GM19328 (cell line): Measurements from ENCODE around the gene MST1.
"Not testable (repeated sequence)": the region's sequence is repeated elsewhere in the genome, so short reads cannot be mapped to it uniquely, and the experiment has no call there.

Source experiments
- ATAC-seq: cut with Tn5 transposase; IDR thresholded peaks from one replicate; pipeline ENCODE4 v1.9.1; 2021; ENCODE audit warnings: mild to moderate bottlenecking, moderate library complexity; ENCODE audit not compliant: unreplicated experiment

The MST1 gene

DNA sequence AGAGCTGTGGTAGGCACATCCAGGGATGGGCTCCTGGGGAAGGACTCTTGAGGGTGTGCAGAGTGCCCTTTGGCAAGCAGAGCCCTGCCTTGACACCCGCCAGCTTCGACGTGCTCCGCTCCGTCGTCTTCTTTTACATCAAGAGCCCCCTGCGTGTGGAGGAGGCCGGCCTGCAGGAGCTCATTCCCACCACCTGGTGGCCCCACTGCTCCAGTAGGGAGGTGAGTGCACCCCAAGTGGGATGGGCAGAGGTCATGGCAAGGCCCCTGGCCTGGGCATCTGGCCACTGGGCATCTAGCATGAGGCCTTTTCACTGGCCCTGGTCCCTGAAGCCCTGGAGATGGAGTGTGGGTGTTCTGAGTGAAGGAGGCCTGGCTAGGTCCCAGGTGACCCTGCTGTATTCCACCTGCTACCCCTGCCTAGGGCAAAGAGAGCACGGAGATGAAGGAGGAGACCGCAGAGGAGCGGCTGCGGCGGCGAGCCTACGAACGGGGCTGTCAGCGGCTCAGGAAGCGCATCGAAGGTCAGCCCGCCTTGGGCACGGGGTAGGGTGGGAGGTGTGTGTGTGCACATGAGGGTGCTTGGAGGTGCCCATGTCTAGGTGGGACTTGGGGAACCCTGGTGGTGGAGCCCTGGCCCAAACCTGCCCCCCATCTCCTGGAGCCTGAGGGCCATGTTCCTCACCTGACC lies 12.3 kb upstream of the MST1 start:
- ATAC-seq = no peak

- ATAC-seq = no peak
These were observed 11.3 kb upstream of the MST1 start for GRCh38 chr3:49700453-49701128.

GRCh38 chr3:49700014-49700413 lies 10.7 kb upstream of the MST1 start:
- ATAC-seq = no peak

- ATAC-seq = no peak
These were observed 10.2 kb upstream of the MST1 start for GRCh38 chr3:49699281-49699979.

GRCh38 chr3:49695350-49696015 lies 6.2 kb upstream of the MST1 start:
- ATAC-seq = not testable (repeated sequence)

- ATAC-seq = not testable (repeated sequence)
These were observed 5.3 kb upstream of the MST1 start for GRCh38 chr3:49694409-49695070.

DNA sequence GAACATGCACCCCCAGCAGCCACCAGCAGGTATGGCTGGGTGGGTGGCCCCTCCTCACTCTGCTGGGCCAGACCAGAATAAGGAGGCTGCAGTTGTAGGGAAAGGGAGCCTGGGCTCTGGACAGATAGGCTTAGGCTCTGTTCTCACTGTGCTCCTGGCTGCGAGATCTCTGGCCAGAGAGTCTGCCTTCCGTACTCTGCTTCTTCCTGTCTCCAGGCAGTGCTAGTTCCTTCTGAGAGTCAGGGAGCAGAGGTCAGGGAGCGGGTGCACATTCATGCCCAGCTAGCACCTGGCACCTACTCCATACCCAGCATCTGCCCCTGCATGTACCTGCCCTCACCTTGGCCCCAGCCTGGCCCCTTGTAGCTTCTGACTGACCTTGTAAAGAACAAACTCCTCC lies 2.2 kb upstream of the MST1 start:
- not testable (repeated sequence) for ATAC-seq

DNA sequence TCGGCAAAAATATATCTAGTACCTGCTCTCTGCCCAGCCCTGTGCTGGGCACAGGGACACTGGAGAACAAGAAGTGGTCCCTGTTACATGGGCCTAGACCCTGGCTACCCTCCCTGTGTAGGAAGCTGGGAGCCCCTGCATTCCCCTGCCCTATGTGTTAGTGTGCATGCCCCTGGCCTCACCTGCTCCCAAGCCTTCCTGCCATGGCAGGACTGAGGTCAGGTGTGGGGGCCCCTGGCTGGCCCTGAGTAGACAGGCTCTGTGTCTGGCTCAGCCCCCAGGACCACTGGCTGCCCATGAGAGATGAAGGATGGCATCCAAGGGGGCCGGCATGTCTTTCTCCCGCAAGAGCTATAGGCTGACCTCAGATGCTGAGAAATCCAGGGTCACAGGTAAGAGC lies 1.6 kb upstream of the MST1 start:
- not testable (repeated sequence) for ATAC-seq

GRCh38 chr3:49689908-49690624 lies 792 bp upstream of the MST1 start:
- ATAC-seq = not testable (repeated sequence)

DNA sequence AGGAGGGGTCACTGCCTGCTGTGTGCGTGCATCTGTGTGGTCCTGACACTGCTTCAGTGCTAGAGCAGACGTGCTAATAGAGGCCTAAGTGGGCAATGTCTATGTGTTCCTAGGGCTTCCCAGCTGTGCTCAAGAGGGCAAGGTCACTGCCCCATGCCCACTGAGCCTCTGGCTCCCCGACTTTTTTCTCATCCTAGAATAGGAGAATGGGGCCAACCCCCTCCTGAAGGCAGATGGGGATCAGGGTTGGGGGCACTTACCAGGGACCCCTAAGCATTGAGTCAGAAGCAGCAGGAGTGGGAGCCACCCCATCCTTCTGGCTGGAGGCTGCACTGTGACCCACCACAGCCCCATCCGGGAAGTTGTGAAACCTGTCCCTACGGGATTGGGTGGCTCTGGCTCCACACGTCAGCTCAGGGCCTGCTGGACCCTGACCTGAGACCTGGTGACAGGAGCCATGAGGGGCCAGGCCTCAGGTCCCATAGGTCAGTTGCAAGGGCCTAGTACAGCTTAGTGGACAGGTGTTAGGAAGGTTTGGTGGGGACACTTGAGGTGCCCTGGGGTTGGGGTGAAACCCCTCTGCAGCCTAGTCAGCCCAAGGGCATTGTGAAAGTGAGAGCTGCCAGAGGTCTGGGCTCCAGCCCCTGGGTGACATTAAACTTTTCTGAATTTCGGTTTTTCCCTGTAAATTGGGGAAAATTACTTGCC lies 782 bp downstream of the MST1 start:
- not testable (repeated sequence) for ATAC-seq

DNA sequence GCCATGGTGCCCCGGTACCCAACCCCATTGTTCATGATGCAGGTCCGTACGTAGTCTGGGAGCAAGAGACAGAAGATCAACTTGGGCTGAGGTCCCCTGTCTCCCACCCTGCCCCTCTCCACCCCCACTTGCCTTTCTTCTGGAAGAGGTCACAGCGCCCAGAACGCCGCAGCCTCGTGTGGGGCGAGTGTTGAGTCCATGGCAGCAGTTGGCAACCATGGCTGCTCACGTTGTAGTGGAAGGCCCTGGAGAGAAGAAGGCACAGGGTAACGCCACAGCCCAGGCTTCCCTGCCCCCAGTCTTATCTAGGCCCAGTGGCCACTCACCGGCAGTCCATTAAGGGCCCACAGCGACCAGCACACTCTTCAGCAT lies 1.9 kb downstream of the MST1 start:
- ATAC-seq = not testable (repeated sequence)

DNA sequence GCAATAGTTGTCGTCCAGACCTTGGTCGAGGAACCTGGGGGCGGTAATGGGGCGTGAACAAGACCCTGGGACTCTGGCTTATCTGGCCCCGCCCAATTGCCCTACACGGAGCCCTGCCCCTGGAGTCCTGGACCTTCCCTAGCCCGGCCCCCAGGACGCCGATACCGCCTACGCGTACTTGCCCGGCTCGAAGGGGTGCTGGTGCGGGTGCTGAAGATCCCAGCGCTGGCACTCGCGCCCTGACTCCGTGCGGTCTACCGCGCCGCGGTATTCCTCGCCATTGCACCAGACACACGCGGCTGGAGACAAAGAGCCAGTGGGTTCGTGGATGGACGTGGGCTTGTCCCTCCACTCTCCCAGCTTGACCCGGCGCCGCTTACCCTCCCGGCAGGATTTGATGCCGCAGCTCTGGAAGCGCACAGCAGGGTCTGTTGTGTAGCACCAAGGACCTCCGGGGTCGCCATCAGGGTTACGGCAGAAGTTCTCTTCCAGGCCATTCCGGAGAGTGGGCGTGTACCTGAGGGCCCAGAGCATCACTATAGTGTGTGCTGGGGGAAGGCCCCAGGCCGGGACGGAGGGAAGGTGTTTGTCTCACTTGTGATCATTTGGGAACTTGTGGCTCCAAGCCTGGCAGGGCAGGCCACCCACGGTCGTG lies 2.4 kb downstream of the MST1 start:
- not testable (repeated sequence) for ATAC-seq

- ATAC-seq = not testable (repeated sequence)
These were observed 2.9 kb downstream of the MST1 start for GRCh38 chr3:49686346-49686745.

GRCh38 chr3:49685846-49686245 lies 3.4 kb downstream of the MST1 start:
- not testable (repeated sequence) for ATAC-seq

GRCh38 chr3:49685103-49685502 lies 4.2 kb downstream of the MST1 start:
- ATAC-seq = not testable (repeated sequence)

- ATAC-seq = not testable (repeated sequence)
These were observed 4.8 kb downstream of the MST1 start for GRCh38 chr3:49684453-49684852.

DNA sequence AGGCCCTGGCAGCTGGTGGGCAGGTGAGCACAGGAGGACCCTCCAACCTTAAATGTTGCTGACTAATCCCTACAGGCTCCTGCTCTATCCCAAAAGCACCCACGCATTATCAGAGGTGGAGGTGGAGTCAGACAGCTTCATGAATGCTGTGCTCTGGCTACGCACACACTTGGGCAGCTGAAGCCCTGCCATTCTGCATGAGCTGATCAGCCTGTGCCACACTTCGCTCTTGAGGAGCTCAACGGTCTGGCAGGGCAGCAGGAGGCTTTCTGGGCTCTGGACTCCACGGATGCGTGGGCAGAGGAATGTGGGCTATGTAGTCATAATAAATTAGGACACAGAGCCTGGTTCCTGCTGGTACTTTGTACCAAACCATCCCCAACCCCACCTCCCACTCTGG lies 6.1 kb downstream of the MST1 start:
- no peak for ATAC-seq

GRCh38 chr3:49681543-49681942 lies 7.7 kb downstream of the MST1 start:
- ATAC-seq = no peak

DNA sequence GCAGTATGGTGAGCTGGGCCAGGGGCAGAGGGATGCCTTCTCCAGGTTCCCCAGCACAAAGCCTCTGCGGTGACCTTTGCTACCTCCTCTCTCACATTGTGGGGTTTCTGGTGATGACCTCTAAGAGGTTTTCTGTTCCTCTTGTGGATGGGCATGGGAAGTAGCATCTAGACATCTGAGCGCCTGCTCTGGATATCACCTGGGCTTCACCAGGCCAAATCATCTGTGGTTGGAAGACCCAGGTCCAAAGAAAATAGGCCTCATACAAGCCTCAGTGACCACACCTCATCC lies 8.1 kb downstream of the MST1 start:
- ATAC-seq = no peak
